Adipocyte (in vitro differentiated cells): ENCODE measurements around the gene MAP3K2.
"Not testable (repeated sequence)": the region's sequence is repeated elsewhere in the genome, so short reads cannot be mapped to it uniquely, and the experiment has no call there.

ENCODE experiments used
- DNase-seq: peaks from one replicate; pipeline ENCODE4 v3.0.0-alpha.2; 2015; ENCODE audit warnings: low read depth
- H3K27me3 ChIP-seq: replicated peaks from 2 replicates; pipeline ENCODE4 v1.7.0; 2013; ENCODE audit warnings: mild to moderate bottlenecking, low read length, moderate library complexity; ENCODE audit not compliant: control insufficient read depth, insufficient read depth
- H3K36me3 ChIP-seq: 2 replicates; pipeline ENCODE4 v1.7.0; 2013; ENCODE audit warnings: low read length, mild to moderate bottlenecking, moderate library complexity; ENCODE audit not compliant: control insufficient read depth, insufficient read depth, severe bottlenecking
- H3K4me1 ChIP-seq: 2 replicates; pipeline ENCODE4 v1.7.0; 2013; ENCODE audit warnings: mild to moderate bottlenecking, low read length, moderate library complexity; ENCODE audit not compliant: control insufficient read depth, insufficient read depth
- H3K4me3 ChIP-seq: 2 replicates; pipeline ENCODE4 v1.7.0; 2013; ENCODE audit warnings: mild to moderate bottlenecking, low read length, moderate library complexity
- H3K9ac ChIP-seq: 2 replicates; pipeline ENCODE4 v1.7.0; 2013; ENCODE audit warnings: mild to moderate bottlenecking, low read length, moderate library complexity
- H3K9me3 ChIP-seq: 2 replicates; pipeline ENCODE4 v1.7.0; 2013; ENCODE audit warnings: mild to moderate bottlenecking, low read length, moderate library complexity; ENCODE audit not compliant: control insufficient read depth

MAP3K2 gene

DNA sequence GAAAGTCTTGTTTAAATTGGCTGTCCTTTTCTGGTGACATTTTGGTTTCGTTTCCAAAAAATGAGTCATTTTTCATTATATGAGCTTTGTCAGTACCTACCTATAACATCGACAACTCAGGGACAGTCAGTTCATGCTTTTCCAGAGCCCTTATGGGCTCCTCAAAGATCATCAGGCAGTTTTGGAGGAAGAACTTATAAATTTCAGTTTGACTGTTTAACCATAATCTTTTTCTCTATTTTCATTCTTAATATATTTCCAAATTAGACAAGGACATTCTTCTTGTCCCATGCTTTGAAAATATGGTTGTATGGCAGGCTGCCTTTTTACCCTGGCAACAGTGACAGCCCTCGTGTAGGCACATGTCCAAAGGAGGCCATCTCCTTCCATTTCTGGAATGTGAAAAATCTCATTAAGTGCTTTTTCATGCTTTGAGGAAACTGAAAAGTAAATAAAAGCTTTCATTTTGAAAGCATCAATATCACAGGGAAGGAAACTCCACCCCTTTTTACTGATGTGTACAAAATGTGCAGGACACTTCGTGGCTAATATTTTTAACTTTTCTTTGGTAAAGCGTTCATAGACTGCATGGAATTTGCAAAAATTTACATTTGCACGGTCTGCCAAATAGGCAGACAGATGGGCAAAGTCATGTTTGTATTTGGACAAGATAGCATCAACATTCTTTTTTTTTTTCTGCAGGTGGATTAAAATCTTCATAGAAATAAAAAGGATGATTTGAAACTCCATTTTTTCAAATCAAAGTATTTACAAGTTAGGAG, 23.3 kb upstream of the MAP3K2 start:
- Histone ChIP-seq H3K4me1 (peaks cover 64% of the 10 kb centered on the region), H3K36me3 (no peaks in the 10 kb centered on the region), H3K4me3 (peak overlapping the region; percentile 45), H3K27me3 (no peaks in the 10 kb centered on the region), H3K9ac (peak overlapping the region; percentile 35), H3K9me3 (no peaks in the 10 kb centered on the region)
- DNase-seq, result peak; percentile 81

DNA sequence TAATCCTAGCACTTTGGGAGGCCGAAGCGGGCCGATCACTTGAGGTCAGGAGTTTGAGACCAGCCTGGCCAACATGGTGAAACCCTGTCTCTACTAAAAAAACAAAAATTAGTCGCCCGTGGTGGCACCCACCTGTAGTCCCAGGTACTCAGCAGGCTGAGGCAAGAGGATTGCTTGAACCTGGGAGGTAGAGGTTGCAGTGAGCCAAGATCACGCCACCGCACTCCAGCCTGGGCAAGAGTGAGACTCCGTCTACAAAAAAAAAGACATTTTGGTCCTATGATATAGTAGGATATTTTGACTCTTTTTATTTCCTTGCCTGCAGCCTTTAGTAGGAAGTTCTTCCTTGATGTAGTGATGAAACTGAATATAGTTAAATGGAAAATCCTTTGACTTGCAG, 21.9 kb upstream of the MAP3K2 start:
- not testable (repeated sequence) for H3K27me3 ChIP-seq, H3K9ac ChIP-seq, H3K4me3 ChIP-seq, H3K36me3 ChIP-seq, DNase-seq, H3K9me3 ChIP-seq
- H3K4me1 ChIP-seq, result peaks cover 56% of the 10 kb centered on the region

DNA sequence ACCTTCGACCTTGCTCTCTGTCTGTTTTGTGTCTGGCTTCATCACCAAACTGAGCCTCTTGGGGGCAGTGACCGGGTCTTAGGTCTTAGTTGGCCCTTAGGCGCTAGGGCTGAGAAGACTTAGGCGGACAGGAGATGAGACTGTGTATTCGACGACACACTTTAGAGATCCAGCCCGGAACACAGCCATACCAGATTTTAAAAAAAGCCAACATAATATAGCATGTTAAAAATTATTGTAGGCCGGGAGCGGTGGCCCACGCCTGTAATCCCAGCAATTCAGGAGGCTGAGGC, 21.0 kb upstream of the MAP3K2 start:
- no peaks in the 10 kb centered on the region for H3K27me3 ChIP-seq

DNA sequence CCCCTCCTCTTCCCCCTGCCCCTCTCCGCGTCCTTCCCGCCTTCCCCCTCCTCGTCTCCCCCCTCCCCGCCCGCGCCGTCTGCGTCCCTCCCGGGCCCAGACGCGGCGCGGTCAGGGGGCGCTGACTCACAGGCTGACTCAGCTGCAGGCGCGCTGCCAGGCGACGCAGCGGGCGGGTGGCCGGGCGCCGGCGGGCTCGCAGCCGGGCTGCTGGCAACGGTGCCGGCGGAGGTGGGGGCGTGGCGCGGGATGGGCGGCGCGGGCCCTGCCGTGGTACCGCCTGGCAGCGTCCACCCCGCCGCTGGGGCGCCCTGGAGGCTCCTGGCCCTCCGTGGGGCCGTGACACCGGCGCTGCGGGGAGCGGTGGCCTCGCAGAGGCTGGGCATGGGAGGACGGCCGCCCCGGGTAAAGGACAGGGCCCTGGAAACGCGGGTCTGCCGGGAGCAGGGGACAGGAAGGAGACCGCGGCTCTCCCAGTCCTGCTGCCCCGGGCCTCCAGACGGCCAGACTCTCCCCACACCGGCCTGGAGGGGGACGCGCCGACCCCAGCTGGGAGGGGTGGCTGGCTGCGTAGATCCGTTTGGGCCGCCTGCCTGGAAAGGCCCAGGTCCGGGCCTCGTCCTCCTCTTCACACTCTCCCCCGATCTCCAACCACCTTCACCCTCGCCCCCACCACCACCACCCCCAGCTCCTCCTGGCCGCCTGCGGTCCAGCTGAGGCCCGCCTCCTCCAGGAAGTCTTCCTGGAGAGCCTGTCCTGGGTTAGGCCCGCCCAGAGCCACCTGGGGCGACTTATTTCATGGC, 20.4 kb upstream of the MAP3K2 start:
- no peaks in the 10 kb centered on the region for H3K36me3 ChIP-seq
- peaks cover 44% of the 10 kb centered on the region for H3K4me1 ChIP-seq
- H3K9me3 ChIP-seq, result no peaks in the 10 kb centered on the region
- peak overlapping the region; percentile 68 for H3K4me3 ChIP-seq
- peak overlapping the region; percentile 80 for H3K9ac ChIP-seq
- H3K27me3 ChIP-seq, result no peaks in the 10 kb centered on the region
- DNase-seq, result peak; percentile 97

More for the DNA sequence above, 21.0 kb upstream of the MAP3K2 start:
- Histone ChIP-seq H3K9me3 (no peaks in the 10 kb centered on the region), H3K9ac (peak overlapping the region; percentile 80), H3K4me1 (peaks cover 49% of the 10 kb centered on the region), H3K36me3 (no peaks in the 10 kb centered on the region), H3K4me3 (peak overlapping the region; percentile 68)
- DNase-seq, result no peak

DNA sequence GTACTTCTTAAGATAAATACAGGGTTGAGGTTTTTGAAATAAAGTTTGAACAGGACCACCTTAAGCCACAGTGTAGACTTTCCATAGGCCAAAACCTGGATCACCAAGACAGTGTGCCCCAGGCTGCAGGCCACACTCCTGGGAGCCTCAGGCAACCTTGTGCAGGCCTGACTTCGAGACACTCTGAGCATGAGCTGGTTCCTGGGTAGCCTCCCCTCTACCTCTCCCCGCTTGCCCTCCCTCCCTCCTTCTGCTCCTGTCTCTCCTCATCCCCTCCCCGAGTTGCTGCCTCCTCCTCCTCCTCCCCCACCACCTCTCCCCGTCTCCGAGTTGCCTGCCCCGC, 19.9 kb upstream of the MAP3K2 start:
- Histone ChIP-seq H3K9ac (peak overlapping the region; percentile 62), H3K36me3 (no peaks in the 10 kb centered on the region), H3K4me1 (peaks cover 43% of the 10 kb centered on the region), H3K9me3 (no peaks in the 10 kb centered on the region), H3K27me3 (no peaks in the 10 kb centered on the region), H3K4me3 (no peak overlapping the region)
- no peak for DNase-seq

DNA sequence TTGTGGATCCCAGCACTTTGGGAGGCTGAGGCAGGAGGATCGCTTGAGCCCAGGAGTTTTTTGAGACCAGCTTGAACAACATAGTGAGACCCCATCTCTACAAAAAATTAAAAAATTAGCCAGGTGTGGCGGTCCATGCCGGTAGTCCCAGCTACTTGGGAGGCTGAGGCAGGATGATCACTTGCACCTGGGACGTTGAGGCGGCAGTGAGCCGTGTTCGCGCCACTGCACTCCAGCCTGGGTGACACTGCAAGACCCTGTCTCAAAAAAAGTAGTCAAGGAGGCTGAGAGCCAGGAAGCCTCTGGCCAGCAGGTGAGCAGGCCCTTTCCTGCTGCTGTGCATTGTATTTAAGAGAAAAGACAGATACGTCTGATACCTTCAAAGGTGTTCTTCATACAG, 19.3 kb upstream of the MAP3K2 start:
- Histone ChIP-seq H3K9ac (peak overlapping the region; percentile 62), H3K4me1 (peaks cover 39% of the 10 kb centered on the region), H3K4me3 (no peak overlapping the region), H3K9me3 (no peaks in the 10 kb centered on the region), H3K27me3 (no peaks in the 10 kb centered on the region), H3K36me3 (no peaks in the 10 kb centered on the region)
- DNase-seq, result no peak

DNA sequence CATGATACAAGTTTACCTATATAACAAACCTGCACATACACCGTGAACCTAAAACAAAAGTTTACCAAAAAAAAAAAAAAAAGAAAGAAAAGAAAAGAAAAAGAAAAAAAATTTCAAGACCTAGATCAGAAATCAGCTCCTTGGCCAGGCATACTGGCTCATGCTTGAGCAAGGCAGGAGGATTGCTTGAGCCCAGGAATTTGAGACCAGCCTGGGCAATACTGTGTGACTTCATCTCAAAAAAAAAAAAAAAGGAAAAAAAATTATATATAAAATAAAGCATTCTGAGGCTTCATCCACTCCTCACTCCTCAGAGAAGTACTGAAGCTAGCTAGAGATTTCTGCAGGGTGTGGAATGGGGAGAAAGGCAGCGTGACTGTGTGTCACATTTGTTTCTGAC, 18.7 kb upstream of the MAP3K2 start:
- Histone ChIP-seq H3K4me3 (no peak overlapping the region), H3K36me3 (no peaks in the 10 kb centered on the region), H3K9me3 (no peaks in the 10 kb centered on the region), H3K4me1 (peaks cover 33% of the 10 kb centered on the region), H3K27me3 (no peaks in the 10 kb centered on the region), H3K9ac (peak overlapping the region; percentile 27)
- DNase-seq, result peak; percentile 81

DNA sequence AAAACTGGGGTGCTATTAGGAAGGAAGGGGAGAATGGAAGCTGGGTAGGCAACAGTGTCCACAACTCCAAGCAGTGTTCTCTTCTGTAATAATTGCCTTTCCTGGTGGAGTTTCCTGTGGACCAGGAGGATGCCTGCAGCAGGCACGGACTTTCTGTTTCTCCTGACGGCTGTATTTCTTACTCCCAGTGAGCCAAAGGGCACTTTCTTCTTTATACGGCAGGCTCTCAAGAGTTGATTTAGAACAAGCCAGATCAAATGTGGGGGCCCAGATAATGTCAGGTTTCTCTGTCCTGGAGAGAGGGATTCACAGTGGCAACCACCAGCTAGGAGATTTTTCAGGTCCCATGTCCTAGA, 17.5 kb upstream of the MAP3K2 start:
- Histone ChIP-seq H3K4me3 (no peak overlapping the region), H3K27me3 (peaks cover 3% of the 10 kb centered on the region)
- DNase-seq, result no peak

DNA sequence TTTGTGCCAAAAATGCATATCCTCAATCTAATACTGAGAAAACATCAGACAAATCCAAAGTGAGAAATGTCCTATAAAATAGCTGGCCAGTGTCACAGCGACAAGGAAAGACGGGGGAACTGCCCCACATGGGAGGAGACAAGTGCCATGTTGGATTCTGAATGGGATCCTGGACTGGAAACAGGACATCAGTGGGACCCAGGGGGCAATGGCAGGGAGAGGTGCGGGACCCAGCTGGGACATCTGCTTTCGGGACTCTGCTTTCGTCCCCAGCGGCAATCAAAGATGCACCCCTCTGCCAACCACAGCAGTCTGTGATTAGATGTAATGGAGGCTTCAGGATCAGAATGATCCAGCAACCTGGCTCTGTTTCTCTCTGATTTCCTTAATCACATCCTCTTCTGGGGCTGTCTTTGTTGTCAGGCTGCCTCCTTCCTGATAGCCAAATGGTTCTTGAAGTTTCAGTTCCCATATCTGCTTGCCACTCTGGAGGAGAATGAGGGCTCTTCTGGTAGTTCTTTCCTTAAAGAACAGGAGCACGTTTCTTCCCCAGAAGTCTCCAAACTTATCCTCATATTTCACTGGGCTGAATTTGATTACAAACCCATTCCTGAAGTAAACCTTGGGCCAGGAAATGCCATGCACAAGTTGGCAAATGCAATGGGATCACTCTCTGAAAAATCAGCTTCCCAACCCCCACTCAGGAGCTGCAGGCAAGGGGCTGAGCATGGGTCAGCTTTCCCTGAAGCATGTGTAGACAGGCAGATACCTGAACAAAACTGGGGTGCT, 16.9 kb upstream of the MAP3K2 start:
- no peaks in the 10 kb centered on the region for H3K9me3 ChIP-seq
- H3K36me3 ChIP-seq, result no peaks in the 10 kb centered on the region
- no peak overlapping the region for H3K9ac ChIP-seq
- H3K27me3 ChIP-seq, result peaks cover 3% of the 10 kb centered on the region
- H3K4me3 ChIP-seq, result no peak overlapping the region
- H3K4me1 ChIP-seq, result peaks cover 35% of the 10 kb centered on the region
- DNase-seq, result no peak

More for the DNA sequence above, 17.5 kb upstream of the MAP3K2 start:
- peaks cover 39% of the 10 kb centered on the region for H3K4me1 ChIP-seq
- no peaks in the 10 kb centered on the region for H3K36me3 ChIP-seq
- no peaks in the 10 kb centered on the region for H3K9me3 ChIP-seq
- no peak overlapping the region for H3K9ac ChIP-seq

DNA sequence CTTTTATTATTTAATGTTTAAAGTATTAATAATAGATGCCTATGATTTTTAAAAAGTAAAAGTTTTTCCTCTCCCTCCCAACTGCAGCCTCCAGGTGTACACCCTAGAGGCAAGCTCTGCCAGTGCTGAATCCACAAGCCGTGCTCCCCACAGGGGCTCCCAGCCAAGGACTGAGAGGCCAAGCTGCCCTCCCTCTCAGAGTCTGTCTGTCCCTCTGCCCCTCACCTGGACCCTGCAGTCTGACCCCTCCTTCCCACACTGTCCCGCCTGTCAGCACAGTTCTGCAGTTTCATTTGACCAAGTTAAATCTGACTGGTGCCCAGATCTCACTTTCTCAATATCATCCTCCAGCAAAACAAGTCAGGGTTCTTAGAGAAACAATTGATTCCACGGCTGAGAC, 15.7 kb upstream of the MAP3K2 start:
- no peak for DNase-seq
- Histone ChIP-seq H3K4me1 (peaks cover 35% of the 10 kb centered on the region), H3K9ac (no peak overlapping the region)

More for the DNA sequence above, 15.7 kb upstream of the MAP3K2 start:
- Histone ChIP-seq H3K36me3 (no peaks in the 10 kb centered on the region), H3K4me3 (no peak overlapping the region), H3K27me3 (peaks cover 3% of the 10 kb centered on the region), H3K9me3 (no peaks in the 10 kb centered on the region)
